ENCODE results near the gene GPBP1L1. TPM values are rescaled to one million over a fixed set of nuclear protein-coding genes. Genes with fewer than 3 reads are reported as not detected.

GPBP1L1 gene
- total and polyA plus RNA-seq, 9 donors: 55.7 to 73.0 (median 64.9) TPM

DNA sequence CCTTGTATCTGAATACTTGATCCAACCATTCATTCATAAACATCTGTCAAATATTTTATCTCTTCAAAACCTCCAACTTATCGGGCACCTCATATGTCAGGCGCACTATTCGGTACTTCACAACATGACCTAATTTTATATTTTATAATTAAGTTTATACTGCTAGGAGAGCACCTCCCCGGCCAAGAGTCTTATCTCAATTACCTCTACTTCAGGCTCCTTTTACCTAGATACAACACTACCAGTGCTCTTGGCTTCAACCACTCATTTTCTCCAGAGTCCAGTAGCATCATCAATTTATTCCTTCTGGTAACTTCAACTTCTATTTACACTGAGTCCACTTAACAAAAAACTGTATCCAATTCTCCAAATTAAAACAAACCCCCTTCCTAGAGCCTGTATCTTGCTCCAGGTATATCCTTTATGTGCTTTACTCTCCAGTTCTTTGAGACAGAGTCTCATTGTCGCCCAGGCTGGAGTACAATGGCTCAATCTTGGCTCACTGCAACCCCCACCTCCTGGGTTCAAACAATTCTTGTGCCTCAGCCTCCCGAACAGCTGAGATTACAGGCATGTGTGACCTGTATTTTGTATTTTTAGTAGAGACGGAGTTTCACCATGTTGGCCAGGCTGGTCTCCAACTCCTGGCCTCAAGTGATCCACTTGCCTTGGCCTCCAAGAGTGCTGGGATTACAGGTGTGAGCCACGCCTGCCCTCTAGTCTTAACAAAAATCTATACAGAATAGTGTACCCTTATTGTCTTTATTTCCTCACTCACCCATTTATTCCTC, 18.8 kb downstream of the GPBP1L1 start:
- no peaks in the 10 kb centered on the region for H3K36me3 ChIP-seq (ENCODE audit: control insufficient read depth, insufficient read depth, low read length)
- no peak overlapping the region for H3K27ac ChIP-seq (ENCODE audit: low read length)
- no peaks in the 10 kb centered on the region for H3K27me3 ChIP-seq (ENCODE audit: control insufficient read depth, insufficient read depth, low read length)
- no peaks in the 10 kb centered on the region for H3K4me1 ChIP-seq (ENCODE audit: control insufficient read depth, insufficient read depth, low read length)
- no peak overlapping the region for H3K4me3 ChIP-seq (ENCODE audit: low read length)
- 88% methylated on average over 4 of the region's 8 CpGs for WGBS (ENCODE audit: insufficient coverage)
- H3K9me3 ChIP-seq (replicated peaks; ENCODE audit: control insufficient read depth, low read depth, low read length): no peaks in the 10 kb centered on the region
- no peak for DNase-seq

GRCh38 chr1:45666836-45667235, 19.5 kb downstream of the GPBP1L1 start:
- H3K9me3 ChIP-seq (replicated peaks; ENCODE audit: control insufficient read depth, low read depth, low read length): no peaks in the 10 kb centered on the region
- H3K4me3 ChIP-seq (ENCODE audit: low read length): no peak overlapping the region
- no peak overlapping the region for H3K27ac ChIP-seq (ENCODE audit: low read length)
- no peaks in the 10 kb centered on the region for H3K27me3 ChIP-seq (ENCODE audit: control insufficient read depth, insufficient read depth, low read length)
- no peaks in the 10 kb centered on the region for H3K4me1 ChIP-seq (ENCODE audit: control insufficient read depth, insufficient read depth, low read length)
- H3K36me3 ChIP-seq (ENCODE audit: control insufficient read depth, insufficient read depth, low read length): no peaks in the 10 kb centered on the region
- WGBS (ENCODE audit: insufficient coverage): no CpG with 5 or more reads among the region's 2 CpGs
- no peak for DNase-seq

- no CpG with 5 or more reads among the region's 2 CpGs for WGBS (ENCODE audit: insufficient coverage)
- no peak for DNase-seq
- Histone ChIP-seq H3K27me3 (ENCODE audit: control insufficient read depth, insufficient read depth, low read length) (no peaks in the 10 kb centered on the region), H3K9me3 (replicated peaks; ENCODE audit: control insufficient read depth, low read depth, low read length) (no peaks in the 10 kb centered on the region), H3K36me3 (ENCODE audit: control insufficient read depth, insufficient read depth, low read length) (peaks cover 38% of the 10 kb centered on the region), H3K27ac (ENCODE audit: low read length) (no peak overlapping the region), H3K4me1 (ENCODE audit: control insufficient read depth, insufficient read depth, low read length) (no peaks in the 10 kb centered on the region), H3K4me3 (ENCODE audit: low read length) (no peak overlapping the region)
These were observed 26.0 kb downstream of the GPBP1L1 start for GRCh38 chr1:45660336-45660735.

GRCh38 chr1:45659222-45659621, 27.1 kb downstream of the GPBP1L1 start:
- no CpG with 5 or more reads among the region's 2 CpGs for WGBS (ENCODE audit: insufficient coverage)
- DNase-seq: no peak
- Histone ChIP-seq H3K9me3 (replicated peaks; ENCODE audit: control insufficient read depth, low read depth, low read length) (no peaks in the 10 kb centered on the region), H3K27ac (ENCODE audit: low read length) (no peak overlapping the region), H3K27me3 (ENCODE audit: control insufficient read depth, insufficient read depth, low read length) (no peaks in the 10 kb centered on the region), H3K4me1 (ENCODE audit: control insufficient read depth, insufficient read depth, low read length) (no peaks in the 10 kb centered on the region), H3K4me3 (ENCODE audit: low read length) (no peak overlapping the region), H3K36me3 (ENCODE audit: control insufficient read depth, insufficient read depth, low read length) (peaks cover 45% of the 10 kb centered on the region)

DNA sequence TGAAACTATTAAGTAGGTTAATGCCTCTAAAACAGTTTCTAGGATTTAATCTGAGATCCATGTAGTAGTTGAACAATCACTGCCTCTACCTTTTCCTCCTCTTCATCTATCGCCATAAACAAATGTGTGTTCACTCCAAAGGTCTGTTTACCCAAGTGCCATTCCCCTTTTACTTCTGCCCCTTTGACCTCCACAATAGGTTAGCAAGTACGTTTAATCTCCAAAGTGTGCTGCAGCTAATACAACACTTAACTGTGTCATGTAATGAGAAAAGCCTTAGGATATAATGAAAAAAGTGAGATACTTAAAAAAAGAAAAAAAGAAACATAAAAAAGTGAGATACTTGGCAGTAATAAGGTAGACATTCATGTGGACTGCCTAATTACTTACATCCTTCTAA, 28.2 kb downstream of the GPBP1L1 start:
- no peak overlapping the region for H3K4me3 ChIP-seq (ENCODE audit: low read length)
- H3K36me3 ChIP-seq (ENCODE audit: control insufficient read depth, insufficient read depth, low read length): peaks cover 51% of the 10 kb centered on the region
- no peaks in the 10 kb centered on the region for H3K9me3 ChIP-seq (replicated peaks; ENCODE audit: control insufficient read depth, low read depth, low read length)
- no peaks in the 10 kb centered on the region for H3K27me3 ChIP-seq (ENCODE audit: control insufficient read depth, insufficient read depth, low read length)
- no peak for DNase-seq
- H3K4me1 ChIP-seq (ENCODE audit: control insufficient read depth, insufficient read depth, low read length): no peaks in the 10 kb centered on the region
- no peak overlapping the region for H3K27ac ChIP-seq (ENCODE audit: low read length)
- WGBS (ENCODE audit: insufficient coverage): no CpG with 5 or more reads among the region's 2 CpGs

GRCh38 chr1:45656573-45657226, 29.6 kb downstream of the GPBP1L1 start:
- no peak overlapping the region for H3K4me3 ChIP-seq (ENCODE audit: low read length)
- H3K9me3 ChIP-seq (replicated peaks; ENCODE audit: control insufficient read depth, low read depth, low read length): no peaks in the 10 kb centered on the region
- H3K4me1 ChIP-seq (ENCODE audit: control insufficient read depth, insufficient read depth, low read length): no peaks in the 10 kb centered on the region
- H3K36me3 ChIP-seq (ENCODE audit: control insufficient read depth, insufficient read depth, low read length): peaks cover 54% of the 10 kb centered on the region
- no CpG with 5 or more reads among the region's 3 CpGs for WGBS (ENCODE audit: insufficient coverage)
- no peak for DNase-seq
- no peak overlapping the region for H3K27ac ChIP-seq (ENCODE audit: low read length)
- H3K27me3 ChIP-seq (ENCODE audit: control insufficient read depth, insufficient read depth, low read length): no peaks in the 10 kb centered on the region

- no peak overlapping the region for H3K4me3 ChIP-seq (ENCODE audit: low read length)
- H3K36me3 ChIP-seq (ENCODE audit: control insufficient read depth, insufficient read depth, low read length): peaks cover 62% of the 10 kb centered on the region
- 96% methylated on average over 4 of the region's 12 CpGs for WGBS (ENCODE audit: insufficient coverage)
- H3K9me3 ChIP-seq (replicated peaks; ENCODE audit: control insufficient read depth, low read depth, low read length): no peaks in the 10 kb centered on the region
- H3K27me3 ChIP-seq (ENCODE audit: control insufficient read depth, insufficient read depth, low read length): no peaks in the 10 kb centered on the region
- no peak overlapping the region for H3K27ac ChIP-seq (ENCODE audit: low read length)
- H3K4me1 ChIP-seq (ENCODE audit: control insufficient read depth, insufficient read depth, low read length): no peaks in the 10 kb centered on the region
- no peak for DNase-seq
These were observed 31.6 kb downstream of the GPBP1L1 start for GRCh38 chr1:45654540-45655280.

DNA sequence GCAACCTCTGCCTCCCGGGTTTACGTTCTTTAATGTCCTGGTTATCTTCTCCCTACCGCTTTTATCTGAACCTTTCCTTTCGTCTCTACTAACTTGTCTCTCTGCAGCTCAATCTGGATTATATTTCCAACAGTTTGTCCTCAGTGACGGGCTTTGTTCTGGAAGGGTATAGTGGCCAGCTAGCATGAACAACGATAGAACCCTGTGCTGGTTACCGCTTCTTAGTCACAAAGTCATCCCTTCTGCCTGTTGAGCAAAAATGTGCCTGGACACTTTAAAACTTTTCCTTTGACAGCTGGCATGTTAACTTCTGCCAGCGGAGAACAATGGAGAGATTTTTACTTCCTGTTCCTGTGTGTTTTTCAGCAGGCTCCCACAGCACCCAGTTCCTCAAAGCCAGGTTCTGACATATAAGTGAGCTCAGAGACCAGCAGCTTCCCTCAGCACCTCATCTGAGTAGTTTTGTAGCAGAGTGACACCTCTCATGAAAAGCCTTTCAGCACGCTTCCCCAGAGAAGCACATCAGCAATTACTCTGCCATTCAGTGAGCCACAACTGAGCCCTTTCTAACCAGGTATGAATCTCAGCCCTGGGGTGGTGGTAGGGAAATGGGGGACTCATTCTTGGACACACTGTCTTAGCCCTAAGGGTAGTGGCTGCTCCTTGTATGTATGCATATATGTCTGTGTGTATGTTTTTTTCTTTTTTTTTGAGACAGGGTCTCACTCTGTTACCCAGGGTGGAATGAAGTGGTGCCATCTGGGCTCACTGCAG, 38.9 kb downstream of the GPBP1L1 start:
- whole genome bisulfite sequencing (ENCODE audit: insufficient coverage): 91% methylated on average over 5 of the region's 9 CpGs
- Histone ChIP-seq H3K9me3 (replicated peaks; ENCODE audit: control insufficient read depth, low read depth, low read length) (no peaks in the 10 kb centered on the region), H3K36me3 (ENCODE audit: control insufficient read depth, insufficient read depth, low read length) (peaks cover 32% of the 10 kb centered on the region), H3K27me3 (ENCODE audit: control insufficient read depth, insufficient read depth, low read length) (no peaks in the 10 kb centered on the region), H3K4me1 (ENCODE audit: control insufficient read depth, insufficient read depth, low read length) (no peaks in the 10 kb centered on the region), H3K4me3 (ENCODE audit: low read length) (no peak overlapping the region), H3K27ac (ENCODE audit: low read length) (no peak overlapping the region)
- peak; percentile 42 for DNase-seq

DNA sequence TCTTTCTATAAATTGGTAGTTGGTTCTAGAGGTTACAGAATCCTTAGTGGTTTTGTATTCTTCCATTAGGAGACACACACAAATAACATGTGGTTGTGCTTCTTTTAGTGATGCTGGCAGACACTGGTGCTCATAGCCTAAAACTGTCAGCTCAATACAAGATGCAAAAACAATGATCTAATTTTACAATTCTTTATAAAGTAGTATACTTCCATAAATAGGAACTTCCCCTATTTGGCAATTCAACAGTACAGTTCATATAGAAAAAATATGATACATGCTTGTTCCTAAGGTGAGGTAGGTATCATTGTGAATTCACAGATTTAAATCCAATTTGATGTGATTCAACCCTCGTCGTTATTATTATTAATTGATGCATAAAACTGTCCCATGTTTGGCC, 41.7 kb downstream of the GPBP1L1 start:
- Histone ChIP-seq H3K36me3 (ENCODE audit: control insufficient read depth, insufficient read depth, low read length) (peaks cover 42% of the 10 kb centered on the region), H3K27ac (ENCODE audit: low read length) (no peak overlapping the region), H3K9me3 (replicated peaks; ENCODE audit: control insufficient read depth, low read depth, low read length) (no peaks in the 10 kb centered on the region), H3K4me1 (ENCODE audit: control insufficient read depth, insufficient read depth, low read length) (no peaks in the 10 kb centered on the region), H3K4me3 (ENCODE audit: low read length) (no peak overlapping the region), H3K27me3 (ENCODE audit: control insufficient read depth, insufficient read depth, low read length) (no peaks in the 10 kb centered on the region)
- DNase-seq: no peak
- no CpG with 5 or more reads among the region's 2 CpGs for WGBS (ENCODE audit: insufficient coverage)

GRCh38 chr1:45643978-45644377, 42.4 kb downstream of the GPBP1L1 start:
- no peak overlapping the region for H3K27ac ChIP-seq (ENCODE audit: low read length)
- H3K27me3 ChIP-seq (ENCODE audit: control insufficient read depth, insufficient read depth, low read length): no peaks in the 10 kb centered on the region
- no peaks in the 10 kb centered on the region for H3K4me1 ChIP-seq (ENCODE audit: control insufficient read depth, insufficient read depth, low read length)
- peaks cover 48% of the 10 kb centered on the region for H3K36me3 ChIP-seq (ENCODE audit: control insufficient read depth, insufficient read depth, low read length)
- H3K9me3 ChIP-seq (replicated peaks; ENCODE audit: control insufficient read depth, low read depth, low read length): no peaks in the 10 kb centered on the region
- no peak for DNase-seq
- H3K4me3 ChIP-seq (ENCODE audit: low read length): no peak overlapping the region
